Neuronal stem cell (in vitro differentiated cells): ENCODE measurements around the gene AKIRIN1.

Source experiments
- DNase-seq: peaks from one replicate; pipeline ENCODE4 v3.0.0-alpha.2; 2013; ENCODE audit warnings: low spot score
- H2AFZ ChIP-seq: one replicate; pipeline ENCODE4 v1.6.1; 2013; ENCODE audit warnings: mild to moderate bottlenecking, low read length, inconsistent platforms
- H2AK5ac ChIP-seq: 2 replicates; pipeline ENCODE4 v1.6.1; 2013; ENCODE audit warnings: low read depth, mild to moderate bottlenecking, inconsistent platforms, low read length, moderate library complexity, mixed read lengths
- H2BK120ac ChIP-seq: 2 replicates; pipeline ENCODE4 v1.6.1; 2013; ENCODE audit warnings: low read depth, mild to moderate bottlenecking, inconsistent platforms, low read length, moderate library complexity, mixed read lengths
- H2BK12ac ChIP-seq: one replicate; pipeline ENCODE4 v1.6.1; 2013; ENCODE audit warnings: low read length, inconsistent platforms
- H2BK15ac ChIP-seq: 2 replicates; pipeline ENCODE4 v1.6.1; 2013; ENCODE audit warnings: mild to moderate bottlenecking, low read length, inconsistent platforms, mixed read lengths
- H2BK5ac ChIP-seq: one replicate; pipeline ENCODE4 v1.6.1; 2013; ENCODE audit warnings: inconsistent platforms, mild to moderate bottlenecking, low read length, moderate library complexity
- H3K14ac ChIP-seq: one replicate; pipeline ENCODE4 v1.6.1; 2013; ENCODE audit warnings: low read length, inconsistent platforms
- H3K18ac ChIP-seq: 2 replicates; pipeline ENCODE4 v1.6.1; 2013; ENCODE audit warnings: low read length, inconsistent platforms
- H3K23ac ChIP-seq: 2 replicates; pipeline ENCODE4 v1.6.1; 2013; ENCODE audit warnings: low read depth, mild to moderate bottlenecking, mixed read lengths, low read length, inconsistent platforms; ENCODE audit not compliant: poor library complexity
- H3K27ac ChIP-seq: replicated peaks from 3 replicates; pipeline ENCODE4 v1.5.1; 2013; ENCODE audit warnings: low read length, inconsistent platforms
- H3K27me3 ChIP-seq, 3 experiments: 2 replicates each; pipeline ENCODE4 v1.6.1; 2013; ENCODE audit warnings: low read length in 3 of 3, mild to moderate bottlenecking in 2 of 3, inconsistent platforms in 1 of 3, low read depth in 1 of 3, mixed read lengths in 1 of 3, moderate library complexity in 1 of 3; ENCODE audit not compliant: control insufficient read depth in 3 of 3, insufficient read depth in 3 of 3
- H3K36me3 ChIP-seq, 2 donors: replicated peaks in 1 of 2; 2 replicates each; pipeline ENCODE4 v1.6.1; 2013; ENCODE audit warnings: low read length in 2 of 2; ENCODE audit not compliant: control insufficient read depth in 2 of 2, insufficient read depth in 2 of 2
- H3K4ac ChIP-seq: 2 replicates; pipeline ENCODE4 v1.6.1; 2013; ENCODE audit warnings: inconsistent platforms, mild to moderate bottlenecking, low read length, moderate library complexity
- H3K4me1 ChIP-seq, 2 donors: 1 replicate in 1 of 2; 2 replicates in 1 of 2; pipeline ENCODE4 v1.6.1; 2013; ENCODE audit warnings: low read length in 2 of 2, low read depth in 1 of 2; ENCODE audit not compliant: control insufficient read depth in 2 of 2, insufficient read depth in 1 of 2
- H3K4me2 ChIP-seq: one replicate; pipeline ENCODE4 v1.6.1; 2013; ENCODE audit warnings: mild to moderate bottlenecking, low read length, inconsistent platforms; ENCODE audit not compliant: insufficient read depth, poor library complexity, severe bottlenecking
- H3K4me3 ChIP-seq, 2 donors: 2 replicates each; pipeline ENCODE4 v1.5.1; 2013; ENCODE audit warnings: low read length in 2 of 2, mild to moderate bottlenecking in 2 of 2, inconsistent platforms in 1 of 2, moderate library complexity in 1 of 2
- H3K79me1 ChIP-seq: one replicate; pipeline ENCODE4 v1.6.1; 2013; ENCODE audit warnings: low read depth, mild to moderate bottlenecking, inconsistent platforms, low read length, moderate library complexity
- H3K9ac ChIP-seq: one replicate; pipeline ENCODE4 v1.6.1; 2013; ENCODE audit warnings: mild to moderate bottlenecking, low read depth, low read length, inconsistent platforms; ENCODE audit not compliant: poor library complexity
- H3K9me3 ChIP-seq, 2 donors: replicated peaks in 1 of 2; 2 replicates each; pipeline versions ENCODE3 to v1.6.1; 2013; ENCODE audit warnings: low read length in 2 of 2, mild to moderate bottlenecking in 2 of 2, inconsistent platforms in 1 of 2, low read depth in 1 of 2, mixed read lengths in 1 of 2, moderate library complexity in 1 of 2; ENCODE audit not compliant: control insufficient read depth in 2 of 2, insufficient read depth in 1 of 2
- H4K8ac ChIP-seq: one replicate; pipeline ENCODE4 v1.6.1; 2013; ENCODE audit warnings: low read depth, mild to moderate bottlenecking, inconsistent platforms, low read length, moderate library complexity
- H4K91ac ChIP-seq: one replicate; pipeline ENCODE4 v1.6.1; 2013; ENCODE audit warnings: low read length, low read depth, mild to moderate bottlenecking, inconsistent platforms; ENCODE audit not compliant: poor library complexity
- WGBS, 2 donors: extraction: QIAGEN DNeasy Blood & Tissue Kit; methylation state at CpG; one replicate each; pipeline ENCODE4 v1.1.7; 2013; ENCODE audit warnings: missing lambda C conversion rate in 2 of 2, mixed read lengths in 1 of 2; ENCODE audit not compliant: insufficient read length in 2 of 2, insufficient replicate concordance in 1 of 2; ENCODE audit errors: extremely low coverage in 2 of 2; 5-methylcytosine and 5-hydroxymethylcytosine counted together

The AKIRIN1 gene

GRCh38 chr1:39021426-39021825 is 30.4 kb downstream of the AKIRIN1 start:
- no peak overlapping the region for H4K91ac ChIP-seq
- H3K4ac ChIP-seq: no peak overlapping the region
- H2BK12ac ChIP-seq: no peak overlapping the region
- no peak overlapping the region for H3K4me3 ChIP-seq
- H3K23ac ChIP-seq: no peak overlapping the region
- H3K36me3 ChIP-seq: no peaks in the 10 kb centered on the region
- no peak overlapping the region for H3K27ac ChIP-seq
- H3K79me1 ChIP-seq: no peaks in the 10 kb centered on the region
- no peak overlapping the region for H2BK15ac ChIP-seq
- H3K18ac ChIP-seq: no peak overlapping the region
- no peak overlapping the region for H2BK120ac ChIP-seq
- H3K4me2 ChIP-seq: no peak overlapping the region
- no peak overlapping the region for H4K8ac ChIP-seq
- no peaks in the 10 kb centered on the region for H3K27me3 ChIP-seq
- H2BK5ac ChIP-seq: no peak overlapping the region
- H3K9ac ChIP-seq: no peak overlapping the region
- peak overlapping the region; percentile 11 for H2AFZ ChIP-seq
- H3K14ac ChIP-seq: no peak overlapping the region
- no peak for DNase-seq
- no CpG with 5 or more reads among the region's 1 CpG for WGBS, 2 donors
- H3K9me3 ChIP-seq: no peaks in the 10 kb centered on the region
- H3K4me1 ChIP-seq: peaks cover 5 to 7% of the 10 kb centered on the region in 2 donors
- H2AK5ac ChIP-seq: no peak overlapping the region

- H2BK15ac ChIP-seq: no peak overlapping the region
- H2BK12ac ChIP-seq: no peak overlapping the region
- no peaks in the 10 kb centered on the region for H3K79me1 ChIP-seq
- no peak overlapping the region for H3K27ac ChIP-seq
- no peaks in the 10 kb centered on the region for H3K9me3 ChIP-seq
- H3K4me2 ChIP-seq: no peak overlapping the region
- no peaks in the 10 kb centered on the region for H3K27me3 ChIP-seq
- no peak for DNase-seq
- H2AFZ ChIP-seq: no peak overlapping the region
- H2AK5ac ChIP-seq: no peak overlapping the region
- H2BK120ac ChIP-seq: no peak overlapping the region
- H3K4me1 ChIP-seq: peaks cover 3 to 5% of the 10 kb centered on the region in 2 donors
- no peak overlapping the region for H3K4me3 ChIP-seq
- WGBS, 2 donors: no CpG with 5 or more reads among the region's 1 CpG
- H3K4ac ChIP-seq: no peak overlapping the region
- no peak overlapping the region for H3K23ac ChIP-seq
- peaks cover 0 to under 1% of the 10 kb centered on the region in 2 donors for H3K36me3 ChIP-seq
- no peak overlapping the region for H3K18ac ChIP-seq
- no peak overlapping the region for H4K8ac ChIP-seq
- H3K9ac ChIP-seq: no peak overlapping the region
- no peak overlapping the region for H3K14ac ChIP-seq
- H4K91ac ChIP-seq: no peak overlapping the region
- no peak overlapping the region for H2BK5ac ChIP-seq
Observed at GRCh38 chr1:39023140-39023539, 32.1 kb downstream of the AKIRIN1 start.

GRCh38 chr1:39026051-39026865 is 35.2 kb downstream of the AKIRIN1 start, which contains the start of gene NDUFS5:
NDUFS5 (plus strand) TSS chr1:39026350; CDS start chr1:39028725, 2,375 bp downstream.
- Histone ChIP-seq H2AFZ (peak within 1 kb of the TSS; percentile 81), H3K4me3 (peak within 1 kb of the TSS; percentile 62 to 90), H2BK15ac (no peak within 1 kb of the TSS), H3K18ac (peak within 1 kb of the TSS; percentile 80), H3K9me3 (peaks cover 0 to 2% of the 10 kb centered on the region in 2 donors), H3K79me1 (peaks cover 2% of the 10 kb centered on the region), H4K8ac (peak within 1 kb of the TSS; percentile 54), H2AK5ac (no peak within 1 kb of the TSS), H3K27me3 (no peaks in the 10 kb centered on the region), H4K91ac (no peak within 1 kb of the TSS), H3K4me2 (peak within 1 kb of the TSS; percentile 45), H3K9ac (peak within 1 kb of the TSS; percentile 71), H3K27ac (peak within 1 kb of the TSS; percentile 47), H3K4me1 (peaks cover 3 to 5% of the 10 kb centered on the region in 2 donors), H2BK5ac (no peak within 1 kb of the TSS), H2BK120ac (no peak within 1 kb of the TSS), H3K4ac (no peak within 1 kb of the TSS), H2BK12ac (no peak within 1 kb of the TSS), H3K36me3 (peaks cover 11 to 29% of the 10 kb centered on the region in 2 donors), H3K14ac (no peak within 1 kb of the TSS), H3K23ac (peak within 1 kb of the TSS; percentile 5)
- peak; percentile 78 for DNase-seq
- no CpG with 5 or more reads among the region's 47 CpGs for WGBS, 2 donors

- Histone ChIP-seq H2BK5ac (no peak overlapping the region), H3K18ac (no peak overlapping the region), H3K79me1 (peaks cover 2% of the 10 kb centered on the region), H3K4ac (no peak overlapping the region), H2AFZ (peak overlapping the region; percentile 81), H2BK15ac (no peak overlapping the region), H3K14ac (no peak overlapping the region), H3K9ac (peak overlapping the region; percentile 71), H4K8ac (no peak overlapping the region), H3K4me3 (peak overlapping the region; percentile 62 to 90), H2BK12ac (no peak overlapping the region), H3K4me1 (peaks cover 3 to 5% of the 10 kb centered on the region in 2 donors), H3K9me3 (peaks cover 0 to 2% of the 10 kb centered on the region in 2 donors), H4K91ac (no peak overlapping the region), H3K27me3 (no peaks in the 10 kb centered on the region), H3K23ac (no peak overlapping the region), H3K36me3 (peaks cover 14 to 37% of the 10 kb centered on the region in 2 donors), H2BK120ac (no peak overlapping the region), H3K4me2 (peak overlapping the region; percentile 45), H3K27ac (no peak overlapping the region), H2AK5ac (no peak overlapping the region)
- no CpG with 5 or more reads among the region's 30 CpGs for WGBS, 2 donors
- no peak for DNase-seq
Observed at GRCh38 chr1:39026866-39027507, 35.9 kb downstream of the AKIRIN1 start.
